ENCODE results near the gene APOC3.
"Not testable (repeated sequence)": the region's sequence is repeated elsewhere in the genome, so short reads cannot be mapped to it uniquely, and the experiment has no call there.

APOC3 gene

GRCh38 chr11:116831790-116832349 lies 2.2 kb downstream of the APOC3 start:
- DNase-seq (ENCODE audit: low spot score) = no peak

GRCh38 chr11:116832350-116833290 lies 2.9 kb downstream of the APOC3 start:
- no peak for DNase-seq (ENCODE audit: low spot score)

GRCh38 chr11:116833491-116833815 lies 3.7 kb downstream of the APOC3 start:
- DNase-seq (ENCODE audit: low spot score) = no peak

- no peak for DNase-seq (ENCODE audit: low spot score)
Observed at GRCh38 chr11:116833816-116834534, 4.3 kb downstream of the APOC3 start.

GRCh38 chr11:116834535-116835041 lies 4.9 kb downstream of the APOC3 start:
- not testable (repeated sequence) for DNase-seq (ENCODE audit: low spot score)

- no peak for DNase-seq (ENCODE audit: low spot score)
Observed at GRCh38 chr11:116835042-116835772, 5.5 kb downstream of the APOC3 start.

GRCh38 chr11:116835791-116836631 lies 6.3 kb downstream of the APOC3 start:
- peak; percentile 87 for DNase-seq (ENCODE audit: low spot score)

GRCh38 chr11:116836632-116836991 lies 6.9 kb downstream of the APOC3 start:
- no peak for DNase-seq (ENCODE audit: low spot score)

GRCh38 chr11:116837231-116838091 lies 7.8 kb downstream of the APOC3 start, which contains the start of gene APOA1:
TSS of gene APOA1 (minus strand) at chr11:116837622. CDS start at chr11:116837387, 235 bp downstream.
- DNase-seq (ENCODE audit: low spot score) = no peak

GRCh38 chr11:116838321-116839084 lies 8.8 kb downstream of the APOC3 start:
- DNase-seq (ENCODE audit: low spot score) = no peak

- DNase-seq (ENCODE audit: low spot score) = peak; percentile 40
Observed at GRCh38 chr11:116840224-116840745, 10.6 kb downstream of the APOC3 start.

- DNase-seq (ENCODE audit: low spot score) = no peak
Observed at GRCh38 chr11:116840746-116841296, 11.1 kb downstream of the APOC3 start.

GRCh38 chr11:116842117-116842516 lies 12.4 kb downstream of the APOC3 start:
- DNase-seq (ENCODE audit: low spot score) = no peak

- no peak for DNase-seq (ENCODE audit: low spot score)
Observed at GRCh38 chr11:116842909-116843308, 13.2 kb downstream of the APOC3 start.

GRCh38 chr11:116843661-116844060 lies 14.0 kb downstream of the APOC3 start:
- no peak for DNase-seq (ENCODE audit: low spot score)

- peak; percentile 31 for DNase-seq (ENCODE audit: low spot score)
Observed at GRCh38 chr11:116844722-116845121, 15.0 kb downstream of the APOC3 start.

GRCh38 chr11:116847612-116848011 lies 17.9 kb downstream of the APOC3 start:
- DNase-seq (ENCODE audit: low spot score) = no peak

GRCh38 chr11:116849060-116849459 lies 19.4 kb downstream of the APOC3 start:
- no peak for DNase-seq (ENCODE audit: low spot score)

- no peak for DNase-seq (ENCODE audit: low spot score)
Observed at GRCh38 chr11:116849486-116849885, 19.8 kb downstream of the APOC3 start.

Data from cerebellar cortex (tissue), 1 donor.